ENCODE measurements around the gene PTPRR.
"Not testable (repeated sequence)": the region's sequence is repeated elsewhere in the genome, so short reads cannot be mapped to it uniquely, and the experiment has no call there.

Gene PTPRR

GRCh38 chr12:70838127-70838526 lies 82.4 kb downstream of the PTPRR start:
- no peak for FAIRE-seq

- no peak for FAIRE-seq
Measured at GRCh38 chr12:70837026-70837425, 83.5 kb downstream of the PTPRR start.

GRCh38 chr12:70835948-70836347 lies 84.6 kb downstream of the PTPRR start:
- no peak for FAIRE-seq

GRCh38 chr12:70831543-70831942 lies 89.0 kb downstream of the PTPRR start:
- no peak for FAIRE-seq

- no peak for FAIRE-seq
Measured at GRCh38 chr12:70830221-70831061, 90.1 kb downstream of the PTPRR start.

GRCh38 chr12:70829070-70829469 lies 91.5 kb downstream of the PTPRR start:
- no peak for FAIRE-seq

GRCh38 chr12:70828351-70828750 lies 92.2 kb downstream of the PTPRR start:
- no peak for FAIRE-seq

- FAIRE-seq, result no peak
Measured at GRCh38 chr12:70826156-70826555, 94.4 kb downstream of the PTPRR start.

- FAIRE-seq, result no peak
Measured at GRCh38 chr12:70824511-70824910, 96.0 kb downstream of the PTPRR start.

- FAIRE-seq, result no peak
Measured at GRCh38 chr12:70823182-70823976, 97.2 kb downstream of the PTPRR start.

GRCh38 chr12:70822412-70822811 lies 98.1 kb downstream of the PTPRR start:
- no peak for FAIRE-seq

GRCh38 chr12:70815971-70816391 lies 104.6 kb downstream of the PTPRR start:
- FAIRE-seq, result no peak

GRCh38 chr12:70815056-70815455 lies 105.5 kb downstream of the PTPRR start:
- FAIRE-seq, result no peak

GRCh38 chr12:70813559-70813958 lies 107.0 kb downstream of the PTPRR start:
- no peak for FAIRE-seq

- no peak for FAIRE-seq
Measured at GRCh38 chr12:70812136-70812535, 108.4 kb downstream of the PTPRR start.

GRCh38 chr12:70809887-70810286 lies 110.7 kb downstream of the PTPRR start:
- no peak for FAIRE-seq

GRCh38 chr12:70807993-70808392 lies 112.5 kb downstream of the PTPRR start:
- FAIRE-seq, result not testable (repeated sequence)

GRCh38 chr12:70806827-70807226 lies 113.7 kb downstream of the PTPRR start:
- no peak for FAIRE-seq

- FAIRE-seq, result no peak
Measured at GRCh38 chr12:70806043-70806442, 114.5 kb downstream of the PTPRR start.

GRCh38 chr12:70798016-70798783 lies 122.3 kb downstream of the PTPRR start:
- FAIRE-seq, result no peak

- no peak for FAIRE-seq
Measured at GRCh38 chr12:70796989-70797388, 123.5 kb downstream of the PTPRR start.

GRCh38 chr12:70795608-70796007 lies 124.9 kb downstream of the PTPRR start:
- FAIRE-seq, result no peak

- FAIRE-seq, result no peak
Measured at GRCh38 chr12:70794131-70794530, 126.4 kb downstream of the PTPRR start.
